Activated CD4-positive, alpha-beta T cell treated with anti-CD3 and anti-CD28 coated beads for 36 hours (primary cell): ENCODE results near the gene FDXR. TPM values are rescaled to one million over a fixed set of nuclear protein-coding genes. Genes with fewer than 3 reads are reported as not detected.

Source experiments
- ATAC-seq: fragments of 200-7000 bp; cut with Tn5 transposase; one replicate; pipeline ENCODE4 v1.10.0; 2021; ENCODE audit warnings: mild to moderate bottlenecking, moderate library complexity
- CTCF ChIA-PET: fragments of 350-600 bp; sonication (Branson Sonifier 250); formaldehyde crosslinking; loops from one replicate; lab custom pipeline; 2021; ENCODE audit warnings: antibody characterized with exemption; lab: Charles Lee
- POLR2A ChIA-PET: fragments of 350-600 bp; sonication (Branson Sonifier 250); formaldehyde crosslinking; loops from one replicate; lab custom pipeline; 2021; ENCODE audit warnings: antibody characterized with exemption, inconsistent platforms; lab: Charles Lee
- DNase-seq: peaks from one replicate; pipeline ENCODE4 v3.0.0-alpha.2; 2020
- H3K27ac Mint-ChIP-seq: one replicate; pipeline ENCODE4 v1.8.0; 2021; ENCODE audit warnings: mixed read lengths
- H3K27me3 Mint-ChIP-seq: one replicate; pipeline ENCODE4 v1.8.0; 2021; ENCODE audit warnings: mixed read lengths
- H3K36me3 Mint-ChIP-seq: one replicate; pipeline ENCODE4 v1.8.0; 2021; ENCODE audit warnings: low read depth, mixed read lengths
- H3K4me1 Mint-ChIP-seq: one replicate; pipeline ENCODE4 v1.8.0; 2021; ENCODE audit warnings: mixed read lengths
- H3K4me3 Mint-ChIP-seq: one replicate; pipeline ENCODE4 v1.8.0; 2021; ENCODE audit warnings: mild to moderate bottlenecking, moderate library complexity, mixed read lengths
- H3K9me3 Mint-ChIP-seq: one replicate; pipeline ENCODE4 v1.8.0; 2021; ENCODE audit warnings: low read depth, mixed read lengths
- intact Hi-C, 2 experiments: fragments of 100-400 bp; cut with DNase I in 1 of 2; cut with micrococcal nuclease in 1 of 2; formaldehyde crosslinking; loops; one replicate each; pipeline versions ENCODE4 v1.14.2 to v1.15.1; 2022 to 2024; cut with DNase I, micrococcal nuclease
- total RNA-seq, 2 experiments: library from RNA; stranded (reverse); gene quantifications; one replicate each; pipeline ENCODE4 v1.2.3, GENCODE V29; 2021

FDXR gene
- total RNA-seq, 2 experiments from 2014 or later: 19.1 to 21.3 TPM

DNA sequence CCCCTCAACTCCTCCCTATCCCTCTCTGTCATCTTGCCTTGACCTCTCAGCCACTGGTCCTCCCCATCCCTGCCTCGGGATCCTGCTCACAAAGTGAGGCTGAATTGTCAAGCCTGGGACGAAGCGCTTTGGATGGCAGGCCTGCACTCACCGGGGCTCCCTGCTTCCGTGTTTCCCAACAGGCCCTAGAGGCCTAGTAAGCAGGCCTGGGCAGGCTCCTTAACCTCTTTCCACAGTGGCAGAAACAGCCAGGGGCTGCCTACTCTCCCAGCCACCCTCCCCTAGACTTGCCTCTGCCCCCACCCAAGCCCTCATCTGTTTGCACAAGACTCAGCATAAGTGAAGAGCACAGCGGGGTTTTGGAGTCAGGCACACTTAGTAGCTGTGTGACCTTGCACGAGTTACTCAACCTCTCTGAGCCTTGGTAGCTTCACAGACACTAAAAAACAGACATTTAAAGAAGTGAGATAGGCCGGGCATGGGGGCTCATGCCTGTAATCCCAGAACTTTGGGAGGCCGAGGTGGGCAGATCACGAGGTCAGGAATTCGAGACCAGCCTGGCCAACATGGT is 25.7 kb upstream of the FDXR start:
- Mint-ChIP-seq H3K36me3 (no peaks in the 10 kb centered on the region), H3K9me3 (no peaks in the 10 kb centered on the region)
- CTCF ChIA-PET: interaction anchor here (0.7 kb wide), 1 partner anchor 851 kb away, joined by 3 read pairs; no protein-coding TSS in a partner anchor

DNA sequence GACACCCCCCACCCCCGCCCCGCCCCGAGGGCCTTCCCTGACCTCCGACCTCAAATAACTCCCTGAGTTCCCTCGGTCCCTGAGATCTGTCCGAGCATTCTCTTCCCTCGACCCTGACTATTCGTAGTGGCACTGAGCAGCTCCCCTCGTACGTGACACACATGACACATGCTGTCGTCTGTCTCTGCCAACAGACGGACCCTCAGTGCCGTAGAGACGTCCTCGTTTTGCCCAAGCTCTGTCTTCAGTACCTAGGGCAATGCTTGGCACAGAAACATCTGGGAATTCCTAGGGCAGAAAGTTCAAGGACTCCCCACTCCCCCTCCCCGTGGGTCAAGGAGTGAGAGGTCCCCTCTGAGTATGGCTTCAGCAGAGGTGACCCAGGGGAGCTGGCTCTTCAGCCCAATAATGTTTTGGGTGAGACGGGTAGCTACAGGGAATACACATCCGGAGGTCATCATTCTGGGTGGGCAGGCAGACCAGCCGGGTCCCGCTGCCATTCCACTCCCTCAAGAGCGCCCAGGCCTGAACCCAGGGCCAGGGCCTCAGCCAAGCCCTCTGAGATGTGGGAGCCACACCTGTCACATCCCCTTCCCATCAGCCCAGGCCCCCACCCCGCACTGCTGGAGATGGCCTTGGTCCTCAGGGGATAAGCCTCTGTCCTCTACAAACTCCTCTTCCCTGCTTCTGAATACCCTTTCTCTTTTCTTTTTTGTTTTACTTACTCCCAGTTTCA is 21.3 kb upstream of the FDXR start:
- no peak overlapping the region for H3K27ac Mint-ChIP-seq
- no peaks in the 10 kb centered on the region for H3K36me3 Mint-ChIP-seq
- ATAC-seq (no peak), DNase-seq (no peak)
- H3K27me3 Mint-ChIP-seq: peaks cover 28% of the 10 kb centered on the region
- intact Hi-C loops: no loop called here
- no peak overlapping the region for H3K4me3 Mint-ChIP-seq
- H3K9me3 Mint-ChIP-seq: no peaks in the 10 kb centered on the region
- POLR2A ChIA-PET: no interaction called here
- peaks cover 3% of the 10 kb centered on the region for H3K4me1 Mint-ChIP-seq
- CTCF ChIA-PET: interaction anchor here (0.7 to 1.0 kb wide), 2 partner anchors 85 to 147 kb away, joined by 3 read pairs; no protein-coding TSS in a partner anchor

More for the DNA sequence above, 25.7 kb upstream of the FDXR start:
- no peak for ATAC-seq
- peaks cover 3% of the 10 kb centered on the region for H3K4me1 Mint-ChIP-seq
- no peak for DNase-seq
- no peak overlapping the region for H3K27ac Mint-ChIP-seq
- no peak overlapping the region for H3K4me3 Mint-ChIP-seq
- POLR2A ChIA-PET: no interaction called here
- intact Hi-C loops: no loop called here
- peaks cover 22% of the 10 kb centered on the region for H3K27me3 Mint-ChIP-seq

DNA sequence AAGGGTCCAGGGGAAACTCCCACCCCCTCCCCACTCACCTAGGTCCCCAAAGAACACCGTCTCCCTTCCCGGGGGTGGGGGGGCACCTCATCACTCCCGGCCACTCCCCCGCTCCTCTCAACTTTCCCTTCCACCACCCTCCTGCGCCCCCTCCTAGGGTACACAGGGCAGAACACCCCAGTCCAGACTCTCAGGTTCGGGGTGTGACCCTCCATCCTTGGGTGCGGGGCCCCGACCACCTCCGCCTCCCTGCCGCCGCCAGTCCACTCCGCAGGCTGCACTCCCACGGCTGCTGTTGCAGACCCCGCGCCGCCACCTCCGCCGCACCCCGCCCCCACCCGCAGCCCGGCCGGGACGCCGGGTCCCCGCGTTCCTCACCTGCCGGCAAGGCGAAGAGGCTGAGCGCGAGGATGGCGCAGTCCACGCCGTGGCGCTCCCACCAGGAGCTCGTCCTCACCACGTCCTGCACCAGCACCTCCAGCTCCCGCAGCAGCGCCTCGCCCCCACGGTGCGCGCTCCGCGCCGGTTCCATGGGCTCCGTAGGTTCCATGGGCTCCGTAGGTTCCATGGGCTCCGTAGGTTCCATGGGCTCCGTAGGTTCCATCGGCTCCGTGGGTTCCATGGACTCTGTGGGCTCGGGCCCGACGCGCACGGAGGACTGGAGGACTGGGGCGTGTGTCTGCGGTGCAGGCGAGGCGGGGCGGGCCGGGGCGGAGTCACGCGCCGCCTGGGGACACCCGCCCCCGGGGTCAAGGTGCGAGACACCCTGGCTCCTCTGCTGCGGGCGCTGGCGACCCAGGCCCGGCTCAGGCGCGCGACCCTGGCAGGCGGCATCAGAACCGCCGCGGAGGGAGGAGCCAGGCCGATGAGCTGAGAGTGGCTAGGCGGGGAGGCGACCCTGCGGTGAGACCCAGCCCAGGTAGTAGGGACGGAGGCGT is 20.4 kb upstream of the FDXR start, which contains the start of gene FADS6:
Gene FADS6, minus strand, starts transcription at position 660 of the 938 bp plus-strand sequence. Its CDS starts 38 bp downstream, at position 622.
- no peak within 1 kb of the TSS for H3K4me3 Mint-ChIP-seq
- CTCF ChIA-PET: interaction anchor here (0.6 to 2.1 kb wide), 3 partner anchors 28 to 146 kb away, joined by 3 to 5 read pairs (median 3); no protein-coding TSS in a partner anchor
- H3K27ac Mint-ChIP-seq: no peak within 1 kb of the TSS
- peaks cover 28% of the 10 kb centered on the region for H3K27me3 Mint-ChIP-seq
- POLR2A ChIA-PET: no interaction called here
- no peaks in the 10 kb centered on the region for H3K9me3 Mint-ChIP-seq
- no peaks in the 10 kb centered on the region for H3K36me3 Mint-ChIP-seq
- ATAC-seq (peak; percentile 61), DNase-seq (peak; percentile 18)
- intact Hi-C loops: no loop called here
- peaks cover 3% of the 10 kb centered on the region for H3K4me1 Mint-ChIP-seq

GRCh38 chr17:74892013-74892841 is 19.4 kb upstream of the FDXR start:
- ChIA-PET POLR2A (no interaction called here), CTCF (interaction anchor here (0.7 to 2.1 kb wide), 5 partner anchors 10 to 325 kb away, joined by 3 to 5 read pairs (median 3); partner anchors contain the start of gene CD300H)
- peaks cover 3% of the 10 kb centered on the region for H3K4me1 Mint-ChIP-seq
- H3K27me3 Mint-ChIP-seq: peaks cover 28% of the 10 kb centered on the region
- no peak overlapping the region for H3K27ac Mint-ChIP-seq
- intact Hi-C loops: no loop called here
- H3K4me3 Mint-ChIP-seq: no peak overlapping the region
- no peaks in the 10 kb centered on the region for H3K36me3 Mint-ChIP-seq
- H3K9me3 Mint-ChIP-seq: no peaks in the 10 kb centered on the region
- DNase-seq: no peak
- no peak for ATAC-seq

DNA sequence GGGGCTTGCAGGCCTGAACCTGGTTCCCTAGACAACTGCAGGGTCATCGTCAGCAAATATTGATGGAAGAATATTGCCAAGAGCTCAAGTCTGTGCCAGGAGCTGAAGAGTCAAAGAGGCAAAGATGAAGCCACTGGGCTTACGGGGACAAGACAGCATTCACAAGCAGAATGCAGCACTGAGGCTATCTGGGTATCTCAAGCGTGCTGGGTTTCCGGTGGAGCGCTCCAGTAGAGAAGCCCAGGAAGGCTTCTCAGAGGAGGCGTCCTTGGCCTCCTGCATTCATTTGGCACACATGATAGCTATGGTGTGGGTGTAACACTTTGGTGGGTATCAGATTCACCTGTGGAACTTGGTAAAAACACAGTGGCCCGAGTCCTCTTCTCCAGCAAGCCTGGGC is 17.8 kb upstream of the FDXR start:
- no peaks in the 10 kb centered on the region for H3K36me3 Mint-ChIP-seq
- ATAC-seq (no peak), DNase-seq (no peak)
- ChIA-PET CTCF (interaction anchor here (0.6 to 1.6 kb wide), 5 partner anchors 9 to 602 kb away, joined by 3 to 4 read pairs (median 3); no protein-coding TSS in a partner anchor), POLR2A (no interaction called here)
- H3K9me3 Mint-ChIP-seq: no peaks in the 10 kb centered on the region
- intact Hi-C loops: no loop called here
- H3K4me3 Mint-ChIP-seq: no peak overlapping the region
- H3K4me1 Mint-ChIP-seq: peaks cover 3% of the 10 kb centered on the region
- peaks cover 23% of the 10 kb centered on the region for H3K27me3 Mint-ChIP-seq
- H3K27ac Mint-ChIP-seq: no peak overlapping the region

- CTCF ChIA-PET: interaction anchor here (0.9 kb wide), 1 partner anchor 67 kb away, joined by 3 read pairs; no protein-coding TSS in a partner anchor
- H3K4me3 Mint-ChIP-seq: no peak overlapping the region
- no peak for ATAC-seq
- H3K27me3 Mint-ChIP-seq: peaks cover 20% of the 10 kb centered on the region
- no peaks in the 10 kb centered on the region for H3K9me3 Mint-ChIP-seq
- POLR2A ChIA-PET: no interaction called here
- H3K4me1 Mint-ChIP-seq: no peaks in the 10 kb centered on the region
- intact Hi-C loops: no loop called here
- no peak overlapping the region for H3K27ac Mint-ChIP-seq
- no peak for DNase-seq
- no peaks in the 10 kb centered on the region for H3K36me3 Mint-ChIP-seq
These were observed 15.7 kb upstream of the FDXR start for GRCh38 chr17:74888469-74888868.

GRCh38 chr17:74883241-74883745 is 10.5 kb upstream of the FDXR start:
- ChIA-PET POLR2A (no interaction called here), CTCF (interaction anchor here (0.6 kb wide), 1 partner anchor 10 kb away, joined by 3 read pairs; no protein-coding TSS in a partner anchor)
- Mint-ChIP-seq H3K27me3 (peaks cover 8% of the 10 kb centered on the region), H3K27ac (no peak overlapping the region), H3K36me3 (no peaks in the 10 kb centered on the region), H3K4me3 (no peak overlapping the region), H3K4me1 (no peaks in the 10 kb centered on the region), H3K9me3 (no peaks in the 10 kb centered on the region)
- DNase-seq: no peak
- intact Hi-C loops: no loop called here
- ATAC-seq: no peak

DNA sequence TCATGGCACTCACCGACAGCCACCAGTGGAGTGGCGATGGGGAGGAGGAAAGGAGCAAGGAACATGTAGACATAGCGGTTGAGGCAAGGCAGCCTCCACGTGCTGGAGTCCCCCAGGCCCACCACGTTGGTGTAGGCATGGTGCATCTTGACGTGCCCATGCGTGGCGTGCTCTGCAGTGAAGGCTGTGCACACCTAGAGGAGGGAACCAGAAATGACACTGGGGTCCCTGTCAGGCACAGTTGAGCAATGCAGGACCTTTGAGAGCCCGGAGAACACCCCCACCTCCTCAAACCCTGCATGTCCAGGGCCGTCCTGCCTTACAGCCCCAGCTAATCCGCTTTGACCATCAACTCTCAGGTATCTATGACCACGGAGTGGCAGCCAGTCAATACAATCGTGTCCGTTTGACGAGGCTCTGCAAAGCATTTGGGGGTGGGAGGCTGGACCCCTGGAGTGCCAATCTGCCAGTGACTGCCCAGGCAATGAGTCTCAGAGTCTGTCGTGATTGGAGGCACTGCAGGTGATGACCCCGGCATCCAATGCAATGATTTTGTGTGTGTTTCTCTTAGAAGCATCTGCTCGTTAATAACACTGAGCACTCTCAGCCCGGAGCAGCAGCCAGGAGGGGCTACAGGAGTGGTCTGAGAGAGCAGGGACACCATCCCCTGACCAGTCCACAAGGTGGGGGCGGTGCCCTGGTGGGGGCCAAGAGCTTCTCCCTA is 9.9 kb upstream of the FDXR start:
- peaks cover 8% of the 10 kb centered on the region for H3K27me3 Mint-ChIP-seq
- ATAC-seq (no peak), DNase-seq (no peak)
- H3K27ac Mint-ChIP-seq: no peak overlapping the region
- H3K4me1 Mint-ChIP-seq: no peaks in the 10 kb centered on the region
- no peaks in the 10 kb centered on the region for H3K36me3 Mint-ChIP-seq
- ChIA-PET POLR2A (no interaction called here), CTCF (interaction anchor here (0.6 to 1.5 kb wide), 2 partner anchors 9 to 91 kb away, joined by 3 to 4 read pairs; no protein-coding TSS in a partner anchor)
- no peak overlapping the region for H3K4me3 Mint-ChIP-seq
- no peaks in the 10 kb centered on the region for H3K9me3 Mint-ChIP-seq
- intact Hi-C loops: no loop called here

DNA sequence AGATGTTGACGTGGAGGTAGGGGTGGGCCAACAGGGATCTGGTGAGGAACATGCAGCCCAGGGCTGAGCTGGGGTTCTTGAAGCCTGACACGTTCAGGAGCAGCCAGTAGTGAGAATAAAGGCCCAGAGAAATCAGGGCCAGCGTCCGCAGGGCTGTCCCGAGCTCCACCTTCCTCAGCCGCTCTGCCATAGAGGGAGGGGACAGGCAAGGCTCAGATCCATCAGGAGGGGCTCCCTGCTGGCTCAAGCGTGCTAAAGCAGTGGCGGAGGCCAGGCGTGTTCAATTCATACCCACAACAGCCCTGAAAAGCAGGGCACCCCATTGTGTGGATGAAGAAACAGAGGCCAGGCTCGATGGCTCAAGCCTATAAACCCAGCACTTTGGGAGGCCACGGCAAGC is 8.3 kb upstream of the FDXR start:
- CTCF ChIA-PET: interaction anchor here (0.6 to 1.6 kb wide), 5 partner anchors 9 to 143 kb away, joined by 3 to 4 read pairs (median 3); no protein-coding TSS in a partner anchor
- H3K27me3 Mint-ChIP-seq: peaks cover 8% of the 10 kb centered on the region
- H3K9me3 Mint-ChIP-seq: no peaks in the 10 kb centered on the region
- no peaks in the 10 kb centered on the region for H3K36me3 Mint-ChIP-seq
- POLR2A ChIA-PET: no interaction called here
- no peaks in the 10 kb centered on the region for H3K4me1 Mint-ChIP-seq
- H3K27ac Mint-ChIP-seq: no peak overlapping the region
- ATAC-seq (no peak), DNase-seq (no peak)
- intact Hi-C loops: no loop called here
- no peak overlapping the region for H3K4me3 Mint-ChIP-seq

GRCh38 chr17:74879308-74879707 is 6.5 kb upstream of the FDXR start:
- POLR2A ChIA-PET: interaction anchor here (0.6 kb wide), 1 partner anchor 10 kb away, joined by 3 read pairs; no protein-coding TSS in a partner anchor
- H3K9me3 Mint-ChIP-seq: no peaks in the 10 kb centered on the region

More at GRCh38 chr17:74879308-74879707, 6.5 kb upstream of the FDXR start:
- H3K36me3 Mint-ChIP-seq: no peaks in the 10 kb centered on the region
- intact Hi-C loops: no loop called here
- peaks cover 7% of the 10 kb centered on the region for H3K4me1 Mint-ChIP-seq
- no peaks in the 10 kb centered on the region for H3K27me3 Mint-ChIP-seq
- DNase-seq (no peak), ATAC-seq (no peak)
- H3K4me3 Mint-ChIP-seq: no peak overlapping the region
- CTCF ChIA-PET: interaction anchor here (1.6 kb wide), 1 partner anchor 142 kb away, joined by 4 read pairs; no protein-coding TSS in a partner anchor
- no peak overlapping the region for H3K27ac Mint-ChIP-seq
